HG03139 (cell line): Measurements from ENCODE around the gene NDUFAF2.
"Not testable (repeated sequence)": the region's sequence is repeated elsewhere in the genome, so short reads cannot be mapped to it uniquely, and the experiment has no call there.

Experiments used
- ATAC-seq: cut with Tn5 transposase; IDR thresholded peaks from one replicate; pipeline ENCODE4 v1.9.1; 2021; ENCODE audit not compliant: unreplicated experiment

The NDUFAF2 gene

DNA sequence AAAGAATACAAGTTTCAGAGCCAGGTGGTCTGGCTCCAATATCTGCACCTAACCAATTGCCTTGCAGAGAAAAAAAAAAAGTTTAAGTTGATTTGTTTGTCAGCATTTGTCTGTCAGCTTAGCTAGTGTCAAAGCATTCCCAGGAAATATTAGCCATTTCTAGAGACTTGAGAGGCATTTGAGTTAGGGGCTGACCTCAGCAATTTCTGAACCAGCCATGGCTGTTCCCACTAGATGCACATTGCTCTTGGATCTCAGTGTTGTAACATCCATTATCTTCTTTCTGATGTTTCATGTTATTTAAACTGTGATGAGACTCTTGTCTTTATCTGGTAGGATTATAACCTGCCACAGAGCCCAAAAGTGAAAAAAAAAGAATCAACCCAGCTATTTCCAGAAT is 102.3 kb downstream of the NDUFAF2 start:
- no peak for ATAC-seq

DNA sequence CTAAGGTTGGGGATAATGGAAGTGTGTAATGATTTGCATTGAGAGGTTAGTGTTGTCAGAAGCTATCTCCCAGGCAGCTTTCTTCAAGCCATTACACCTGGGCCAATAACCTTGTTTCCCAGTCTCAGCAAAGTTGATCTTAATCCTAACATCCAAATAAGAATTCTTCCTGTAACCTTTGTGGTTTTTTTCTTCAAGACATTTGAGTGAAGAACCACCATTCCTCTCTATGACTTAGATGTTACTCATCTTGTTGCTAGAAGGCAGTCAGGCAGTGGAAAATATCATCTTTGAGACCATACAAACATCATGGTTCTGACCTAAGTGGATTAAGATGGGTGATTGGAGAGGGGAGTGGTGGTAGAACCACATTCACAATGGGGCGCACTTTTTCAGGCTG is 103.5 kb downstream of the NDUFAF2 start:
- no peak for ATAC-seq

DNA sequence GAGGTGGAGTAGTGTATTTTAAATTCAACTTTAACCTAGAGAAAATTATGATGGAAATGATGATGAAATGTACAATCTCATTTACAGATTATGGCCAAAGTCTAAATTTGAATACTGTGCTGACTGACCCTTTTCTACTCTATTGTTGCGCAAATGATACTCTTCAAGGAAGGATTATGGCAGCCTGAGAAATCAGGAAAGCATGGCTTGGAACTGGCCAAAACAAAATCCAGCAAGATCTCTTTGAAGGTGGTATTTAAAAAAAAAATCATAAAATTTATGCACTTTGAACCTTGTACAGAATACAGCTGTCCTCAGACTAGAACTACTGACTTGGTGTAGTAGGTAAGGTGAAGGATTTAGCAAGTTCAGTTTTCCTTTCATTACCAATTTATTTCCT is 105.3 kb downstream of the NDUFAF2 start:
- ATAC-seq, result no peak

DNA sequence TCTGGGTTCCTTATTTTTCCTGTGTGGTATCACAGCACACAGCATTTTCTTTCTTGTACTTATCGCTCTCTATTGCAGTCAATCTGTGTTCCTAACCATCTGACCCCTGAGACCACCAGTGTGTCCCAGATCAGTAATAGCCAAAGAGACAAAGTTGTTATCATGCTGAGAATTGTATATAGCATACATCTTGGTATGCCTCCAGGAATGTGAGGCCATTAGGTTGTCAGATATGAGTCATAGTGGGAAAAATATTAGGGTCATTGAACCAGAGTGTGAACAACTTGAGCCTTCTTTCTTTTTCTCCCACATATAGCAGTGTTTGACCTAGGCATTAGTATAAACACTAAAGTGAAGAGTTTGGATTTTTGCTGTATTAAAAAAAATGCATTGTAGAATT is 106.3 kb downstream of the NDUFAF2 start:
- no peak for ATAC-seq

DNA sequence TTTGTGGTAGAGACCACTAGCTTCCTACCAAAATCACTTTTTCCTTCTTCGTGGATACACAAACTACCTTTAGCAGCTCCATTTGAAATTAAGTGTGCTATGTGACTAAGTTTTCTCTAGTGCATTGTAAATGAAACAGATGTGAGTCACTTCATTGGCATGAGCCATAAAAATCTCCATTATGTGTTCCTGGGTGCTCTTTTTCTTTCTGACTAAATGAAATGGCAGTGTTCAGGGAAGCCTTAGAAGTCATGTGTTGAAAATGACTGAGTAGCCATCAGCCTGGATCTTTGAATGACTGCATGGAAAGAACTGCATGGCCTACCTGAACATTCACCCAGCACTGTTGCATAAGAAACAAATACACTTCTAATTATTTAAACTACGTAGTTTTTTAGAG is 107.9 kb downstream of the NDUFAF2 start:
- ATAC-seq, result no peak

DNA sequence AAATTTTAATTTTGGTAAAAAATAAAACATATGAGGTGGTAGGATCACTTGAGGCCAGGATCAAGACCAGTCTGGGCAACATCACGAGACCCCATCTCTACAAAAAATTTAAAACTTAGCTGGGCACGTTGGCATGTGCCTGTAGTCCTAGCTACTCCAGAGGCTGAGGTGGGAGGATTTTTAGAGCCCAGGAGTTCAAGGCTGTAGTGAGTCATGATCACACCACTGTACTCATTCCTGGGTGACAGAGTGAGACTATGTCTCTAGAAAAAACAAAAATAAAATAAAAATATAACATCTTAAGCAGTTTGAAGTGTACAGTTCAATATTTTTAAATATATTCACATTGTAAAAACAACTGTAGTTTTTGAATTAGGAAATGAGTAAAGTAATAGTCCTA is 108.9 kb downstream of the NDUFAF2 start:
- no peak for ATAC-seq

DNA sequence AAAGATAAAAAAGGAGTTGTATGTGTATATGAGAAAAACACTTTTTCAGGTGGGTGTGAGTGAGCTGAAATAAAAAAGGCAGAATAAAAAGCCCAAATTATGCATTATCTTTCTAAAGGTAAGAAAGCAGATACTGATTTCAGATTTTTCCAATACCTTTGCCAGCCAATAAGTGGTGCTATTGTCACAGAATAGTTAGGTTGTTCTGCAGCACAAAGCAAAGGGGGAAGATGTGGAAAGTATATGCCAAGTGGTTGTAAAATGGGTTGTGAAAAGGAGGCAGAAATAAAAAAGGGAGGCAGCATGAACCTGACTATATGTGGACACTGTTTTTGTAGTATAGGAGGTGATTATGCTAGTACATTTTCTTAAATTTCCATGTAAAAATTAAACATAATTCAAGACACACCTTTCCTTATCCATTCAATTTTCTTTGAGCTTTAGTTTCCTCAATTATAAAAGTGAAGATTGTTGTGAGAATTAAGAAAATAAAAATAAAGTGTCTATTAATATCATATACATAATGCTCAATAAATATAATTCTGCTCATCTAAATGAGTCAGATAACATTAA is 110.5 kb downstream of the NDUFAF2 start:
- no peak for ATAC-seq

DNA sequence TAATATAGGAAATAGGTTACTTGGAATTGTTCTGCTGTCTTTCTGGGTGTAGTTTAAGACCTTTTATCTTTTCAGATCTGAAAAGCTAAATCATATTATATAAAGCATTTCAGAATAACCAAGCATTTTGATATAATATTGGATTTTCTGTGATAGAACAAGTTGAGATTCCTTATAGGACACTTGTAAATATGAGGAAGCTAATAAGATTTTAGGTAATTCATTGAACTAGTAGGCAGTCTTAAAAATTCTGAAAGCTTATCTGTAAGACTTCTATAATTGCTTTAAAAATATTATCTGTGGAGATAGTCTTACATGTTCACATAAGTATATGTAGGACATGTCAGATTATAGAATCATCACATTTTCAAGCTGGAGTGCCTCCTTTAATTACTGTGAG is 114.5 kb downstream of the NDUFAF2 start:
- no peak for ATAC-seq

DNA sequence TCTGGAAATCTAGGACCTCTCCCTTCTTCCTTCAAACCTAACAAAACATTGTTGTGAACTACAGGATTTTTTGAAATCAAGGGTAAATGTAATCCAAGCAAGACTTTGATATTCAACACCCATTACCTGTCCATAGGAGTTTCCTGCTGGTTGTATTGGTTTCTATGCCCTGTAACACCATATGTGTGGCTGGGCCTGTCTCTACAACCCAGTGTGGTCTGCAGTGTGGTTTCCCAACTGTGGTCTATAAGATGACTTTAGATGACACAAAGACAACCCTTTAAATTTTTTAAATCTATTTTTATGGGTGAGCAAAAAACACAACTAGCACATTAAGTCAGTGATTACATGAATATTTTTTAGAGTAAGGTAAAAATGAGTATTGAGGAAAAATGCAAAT is 124.1 kb downstream of the NDUFAF2 start:
- no peak for ATAC-seq

DNA sequence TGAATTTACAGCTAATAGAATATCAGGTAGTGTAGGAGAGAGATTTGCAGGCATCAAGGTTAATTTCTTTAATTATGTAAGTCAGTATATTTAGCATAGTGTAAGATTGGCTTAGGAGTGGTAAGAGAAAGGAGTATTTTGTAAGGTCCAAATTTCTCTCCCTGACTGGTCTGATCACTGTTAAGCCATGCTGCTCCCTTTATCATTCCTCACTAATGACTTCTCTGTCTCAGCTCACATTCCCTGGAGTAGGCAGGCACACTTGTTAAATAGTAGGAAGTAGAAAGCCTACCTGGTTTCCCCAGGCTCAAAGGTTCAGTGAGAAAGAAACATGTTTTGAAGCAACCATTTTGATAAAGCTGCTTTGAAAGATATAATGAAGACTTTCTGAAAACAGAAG is 126.5 kb downstream of the NDUFAF2 start:
- no peak for ATAC-seq

DNA sequence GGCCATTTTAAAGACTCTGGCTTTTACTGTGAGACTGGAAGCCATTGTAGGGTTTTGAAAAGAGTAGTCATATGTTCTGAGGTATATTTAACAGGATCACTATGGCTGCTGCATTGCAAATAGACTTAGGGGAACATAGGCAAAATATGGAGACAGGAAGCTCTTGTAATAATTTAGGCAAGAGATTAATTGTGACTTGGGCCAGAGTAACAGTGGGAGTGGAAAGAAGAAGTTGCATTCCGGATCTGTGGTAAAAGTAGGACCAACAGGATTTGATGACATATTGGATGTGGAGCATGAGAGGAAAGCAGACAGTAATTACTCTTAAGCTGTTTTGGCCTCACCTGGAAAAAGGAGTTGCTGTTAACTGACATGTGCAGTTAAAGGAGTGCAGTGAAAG is 131.6 kb downstream of the NDUFAF2 start:
- ATAC-seq, result no peak

DNA sequence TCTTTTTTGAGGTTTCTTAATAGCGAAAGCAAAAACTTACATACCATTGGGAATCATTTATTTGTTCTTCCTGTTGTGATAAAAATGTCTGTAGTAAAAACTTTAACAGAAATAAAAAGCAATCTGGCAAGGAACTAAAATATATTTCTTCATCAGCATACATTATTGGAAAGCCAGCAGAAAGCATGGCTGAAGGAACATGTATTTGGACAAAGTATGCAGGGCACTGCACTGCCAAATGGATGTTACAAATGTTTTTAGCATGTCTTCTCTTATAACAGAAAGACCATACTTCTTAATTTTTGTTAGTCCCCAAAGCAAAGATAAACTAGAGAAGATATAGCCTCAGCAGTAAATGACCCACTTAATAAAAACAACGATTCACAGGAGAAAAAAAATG is 136.7 kb downstream of the NDUFAF2 start:
- no peak for ATAC-seq

DNA sequence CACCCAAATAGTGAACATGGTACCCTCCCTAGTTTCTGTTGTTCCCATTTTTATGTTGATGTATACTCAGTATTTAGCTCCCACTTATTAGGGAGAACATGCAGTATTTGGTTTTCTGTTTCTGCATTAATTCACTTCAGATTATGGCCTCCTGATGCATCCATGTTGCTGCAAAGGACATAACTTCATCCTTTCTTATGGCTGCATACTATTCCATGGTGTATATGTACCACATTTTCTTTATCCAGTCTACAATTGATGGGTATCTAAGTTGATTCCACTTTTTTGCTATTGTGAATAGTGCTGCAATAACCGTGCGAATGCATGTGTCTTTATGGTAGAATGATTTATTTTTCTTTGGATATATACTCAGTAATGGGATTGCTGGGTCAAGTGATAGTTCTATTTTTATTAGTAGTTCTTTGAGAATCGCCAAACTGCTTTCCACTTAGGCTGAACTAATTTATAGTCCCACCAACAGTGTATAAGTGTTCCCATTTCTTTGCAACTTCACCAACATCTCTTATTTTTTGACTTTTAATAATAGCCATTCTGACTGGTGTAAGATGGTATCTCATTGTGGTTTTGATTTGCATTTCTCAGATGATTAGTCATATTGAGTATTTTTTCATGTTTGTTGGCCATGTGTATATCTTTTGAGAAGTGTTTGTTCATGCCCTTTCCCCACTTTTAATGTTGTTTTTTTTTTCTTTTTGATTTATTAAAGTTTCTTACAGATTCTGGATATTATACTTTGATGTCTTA is 137.7 kb downstream of the NDUFAF2 start:
- no peak for ATAC-seq

DNA sequence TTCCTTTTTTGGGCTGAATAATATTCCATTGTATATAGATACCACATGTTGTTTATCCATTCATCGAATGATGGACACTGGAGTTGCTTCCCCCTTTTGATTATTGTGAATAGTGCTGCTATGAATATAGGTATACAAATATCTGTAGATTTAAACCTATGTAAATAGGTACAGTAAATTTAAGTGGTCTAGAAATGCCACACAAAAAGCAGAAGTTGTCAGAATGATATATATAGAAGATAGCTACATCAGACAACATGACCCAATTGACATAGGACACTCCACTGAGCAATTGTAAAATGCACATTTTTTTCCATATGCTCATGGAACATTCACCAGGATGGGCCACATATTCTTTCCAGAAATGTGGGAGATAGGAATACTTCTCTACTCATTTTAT is 139.7 kb downstream of the NDUFAF2 start:
- no peak for ATAC-seq

DNA sequence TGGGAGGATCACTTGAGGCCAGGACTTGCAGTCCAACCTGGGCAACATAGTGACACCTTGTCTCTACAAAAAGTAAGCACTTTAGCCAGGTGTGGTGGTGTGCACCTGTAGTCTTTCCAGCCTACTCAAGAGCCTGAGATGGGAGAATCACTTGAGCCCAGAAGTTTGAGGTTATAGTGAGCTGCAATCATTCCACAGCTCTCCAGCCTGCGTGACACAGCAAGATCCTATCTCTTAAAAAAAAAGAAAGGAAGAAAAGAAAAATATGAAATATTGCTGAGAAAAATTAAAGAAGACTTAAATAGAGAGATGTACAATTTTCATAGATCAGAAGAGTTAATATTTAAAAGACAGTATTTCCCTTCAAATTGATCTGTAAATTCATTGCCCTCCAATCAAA is 140.9 kb downstream of the NDUFAF2 start:
- no peak for ATAC-seq

DNA sequence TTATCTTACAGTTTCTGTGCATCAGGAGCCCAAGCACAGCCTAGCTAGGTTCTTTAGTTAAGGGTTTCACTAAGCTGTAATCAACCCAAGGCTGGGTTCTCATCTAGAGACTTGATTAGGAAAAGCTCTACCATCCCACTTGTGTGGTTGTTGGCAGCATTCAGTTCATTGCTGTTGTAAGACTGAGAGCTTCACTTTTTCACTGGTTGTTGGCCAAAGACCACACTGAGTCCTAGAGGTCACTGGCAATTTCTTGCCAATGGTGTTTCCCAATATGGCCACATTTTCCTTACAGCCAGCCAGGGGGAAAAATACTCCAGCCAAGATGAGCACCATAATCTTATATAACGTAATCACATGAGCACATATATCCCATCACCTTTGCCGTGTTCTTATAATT is 142.9 kb downstream of the NDUFAF2 start:
- ATAC-seq, result no peak

DNA sequence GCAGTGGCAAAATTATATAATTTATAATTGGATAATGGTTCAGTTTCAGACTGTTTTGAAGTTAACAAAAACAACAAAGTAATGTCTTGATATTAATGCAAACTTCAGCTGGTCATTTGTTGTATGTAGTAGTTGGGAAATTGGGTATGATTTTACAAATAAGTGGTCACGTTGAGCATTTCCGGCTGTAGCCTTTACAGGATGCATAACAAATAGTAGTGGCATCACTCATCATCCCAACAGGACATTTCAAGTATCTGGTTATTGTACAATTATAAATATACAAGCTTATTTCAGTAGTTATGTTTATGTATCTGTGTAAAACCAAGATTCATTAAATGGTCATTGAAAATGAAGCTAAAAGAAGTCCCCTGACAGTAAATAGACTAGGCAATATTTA is 144.3 kb downstream of the NDUFAF2 start:
- ATAC-seq, result no peak

DNA sequence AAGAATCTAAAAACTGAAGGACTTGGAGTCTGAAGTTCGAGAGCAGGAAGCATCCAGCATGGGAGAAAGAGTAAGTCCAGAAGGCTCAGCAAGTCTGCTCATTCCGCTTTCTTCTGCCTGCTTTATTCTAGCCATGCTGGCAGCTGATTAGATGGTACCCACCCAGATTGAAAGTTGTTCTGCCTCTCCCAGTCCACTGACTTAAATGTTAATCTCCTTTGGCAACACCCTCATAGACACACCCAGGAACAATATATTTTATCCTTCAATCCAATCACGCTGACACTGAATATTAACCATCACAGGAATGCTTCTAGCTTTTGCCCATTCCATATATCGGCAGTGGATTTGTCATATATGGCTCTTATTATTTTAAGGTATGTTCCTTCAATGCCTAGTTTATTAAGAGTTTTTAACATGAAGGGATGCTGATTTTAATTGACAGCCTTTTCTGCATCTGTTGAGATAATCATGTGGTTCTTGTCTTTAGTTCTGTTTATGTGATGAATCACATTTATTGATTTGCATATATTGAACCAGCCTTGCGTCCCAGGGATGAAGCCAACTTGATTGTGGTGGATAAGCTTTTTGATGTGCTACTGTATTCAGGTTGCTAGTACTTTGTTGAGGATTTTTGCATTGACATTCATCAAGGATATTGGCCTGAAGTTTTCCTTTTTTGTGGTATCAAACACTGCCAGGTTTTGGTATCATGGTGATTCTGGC is 148.2 kb downstream of the NDUFAF2 start:
- ATAC-seq, result not testable (repeated sequence)

DNA sequence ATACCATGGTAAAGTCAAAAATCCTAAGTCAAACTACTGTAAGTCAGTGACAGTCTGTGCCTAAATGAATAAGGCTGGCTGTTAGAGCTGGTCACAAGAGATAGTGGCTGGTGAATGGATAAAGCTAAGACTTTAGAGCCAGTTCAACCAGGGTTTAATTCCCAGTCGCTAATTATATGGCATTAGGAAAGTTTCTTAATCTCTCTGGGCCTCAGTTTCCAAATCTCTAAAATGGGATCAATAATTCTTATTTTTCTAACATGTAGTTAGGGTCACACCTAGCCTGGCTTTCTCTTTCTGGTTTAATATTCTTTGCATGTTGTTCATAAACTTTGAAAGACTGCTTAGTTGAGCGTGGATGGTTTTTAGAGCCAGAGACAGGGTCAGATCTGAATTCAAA is 152.5 kb downstream of the NDUFAF2 start:
- no peak for ATAC-seq

DNA sequence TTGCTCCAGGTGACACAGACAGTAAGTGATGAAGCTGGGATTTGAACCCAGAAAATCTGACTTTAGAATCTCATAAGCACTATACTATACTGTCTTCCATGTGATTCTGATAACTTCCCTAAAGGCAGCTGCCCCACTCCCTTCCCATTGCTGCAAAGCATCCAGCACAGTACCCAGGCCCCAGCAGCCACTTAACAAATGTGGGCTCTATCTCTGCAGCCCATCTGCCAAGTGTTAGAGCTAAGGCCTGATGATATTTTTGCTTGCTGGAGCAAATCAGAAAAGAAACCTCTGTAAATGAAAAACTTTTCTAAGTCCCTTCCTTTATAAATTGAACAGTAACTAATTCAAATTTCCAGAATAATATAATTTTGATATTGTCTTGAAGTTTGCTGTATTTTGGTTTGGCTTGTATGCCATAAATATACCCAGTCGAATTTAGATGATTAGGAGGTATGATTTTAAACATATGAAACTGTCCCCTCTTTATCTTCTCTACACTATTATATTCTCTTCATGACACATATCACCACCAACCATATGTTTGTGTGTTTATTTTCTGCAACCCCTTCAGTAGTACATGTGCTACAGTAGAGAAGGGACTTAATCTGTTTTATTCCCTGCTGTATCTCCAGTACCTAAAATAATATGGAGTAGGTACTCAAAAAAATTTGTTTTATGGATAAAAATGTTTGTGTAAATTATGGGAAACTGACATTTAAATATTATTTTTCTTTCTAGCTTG is 153.4 kb downstream of the NDUFAF2 start:
- no peak for ATAC-seq

DNA sequence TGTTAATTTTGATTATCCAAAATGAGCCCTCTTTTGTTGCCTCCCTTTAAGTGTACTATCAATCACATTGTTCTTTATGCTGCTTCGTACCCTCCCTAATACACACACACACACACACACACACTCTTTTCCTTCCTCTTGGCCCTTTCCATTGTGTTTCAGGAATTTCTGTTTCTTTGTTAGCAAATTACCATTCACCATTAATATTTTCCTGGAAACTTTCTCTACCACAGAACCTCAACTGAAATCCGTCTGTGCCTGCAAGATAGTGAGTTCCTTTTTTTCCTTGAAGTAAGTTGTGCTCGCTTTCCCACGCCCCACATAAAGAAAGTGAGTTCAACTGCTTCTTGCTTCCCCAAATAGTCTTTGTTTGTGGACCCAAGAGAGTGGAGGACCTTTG is 155.4 kb downstream of the NDUFAF2 start:
- ATAC-seq, result no peak

DNA sequence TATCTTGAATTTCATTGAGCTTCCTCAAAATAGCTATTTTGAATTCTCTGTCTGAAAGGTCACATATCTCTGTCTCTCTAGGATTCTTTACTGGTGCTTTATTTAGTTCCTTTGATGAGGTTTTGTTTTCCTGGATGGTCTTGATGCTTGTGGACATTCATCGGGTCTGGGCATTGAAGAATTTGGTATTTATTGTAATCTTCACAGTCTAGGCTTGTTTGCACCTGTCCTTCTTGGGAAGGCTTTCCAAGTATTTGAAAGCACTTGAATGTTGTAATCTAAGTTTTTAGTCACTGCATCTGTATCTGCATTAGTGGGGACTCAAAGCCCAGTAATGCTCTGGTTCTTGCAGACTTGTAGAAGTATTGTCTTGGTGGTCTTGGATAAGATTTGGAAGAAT is 169.4 kb downstream of the NDUFAF2 start:
- ATAC-seq, result no peak
